Osteoblast (primary cell): ENCODE data around the gene DCLK1. TPM values are rescaled to one million over a fixed set of nuclear protein-coding genes. Genes with fewer than 3 reads are reported as not detected.

ENCODE experiments used
- DNase-seq: peaks from one replicate; pipeline ENCODE4 v3.0.0; 2011; ENCODE audit warnings: low spot score, mixed read lengths; ENCODE audit not compliant: insufficient read length; ENCODE audit errors: missing footprints
- H2AFZ ChIP-seq: 2 replicates; pipeline ENCODE4 v1.6.0; 2011; ENCODE audit warnings: mild to moderate bottlenecking, low read length
- H3K27ac ChIP-seq: 2 replicates; pipeline ENCODE4 v1.5.1; 2011; ENCODE audit warnings: mild to moderate bottlenecking, low read depth, low read length, moderate library complexity
- H3K27me3 ChIP-seq: 2 replicates; pipeline ENCODE4 v1.6.0; 2012; ENCODE audit warnings: mild to moderate bottlenecking, control low read depth, inconsistent platforms, low read length, moderate library complexity; ENCODE audit not compliant: insufficient read depth
- H3K36me3 ChIP-seq: 2 replicates; pipeline ENCODE4 v1.5.1; 2011; ENCODE audit warnings: mild to moderate bottlenecking, low read length, control low read depth, moderate library complexity; ENCODE audit not compliant: insufficient read depth
- H3K4me1 ChIP-seq: 2 replicates; pipeline ENCODE4 v1.5.1; 2011; ENCODE audit warnings: mild to moderate bottlenecking, low read length, control low read depth, moderate library complexity; ENCODE audit not compliant: insufficient read depth
- H3K4me2 ChIP-seq: 2 replicates; pipeline ENCODE4 v1.6.0; 2011; ENCODE audit warnings: mild to moderate bottlenecking, low read length; ENCODE audit not compliant: insufficient read depth
- H3K4me3 ChIP-seq: fragments of 200-600 bp; sonication (generic); 3 replicates; pipeline ENCODE4 v1.5.1; 2012; ENCODE audit warnings: mild to moderate bottlenecking, low read length, inconsistent platforms; ENCODE audit not compliant: insufficient read depth
- H3K79me2 ChIP-seq: 2 replicates; pipeline ENCODE4 v1.6.0; 2012; ENCODE audit warnings: mild to moderate bottlenecking, low read length, control low read depth, inconsistent platforms; ENCODE audit not compliant: insufficient read depth
- H3K9me3 ChIP-seq: 2 replicates; pipeline ENCODE4 v1.5.1; 2011; ENCODE audit warnings: low read depth, low read length, control low read depth
- H4K20me1 ChIP-seq: 2 replicates; pipeline ENCODE4 v1.6.0; 2012; ENCODE audit warnings: mild to moderate bottlenecking, low read length, control low read depth; ENCODE audit not compliant: insufficient read depth
- total RNA-seq: library from RNA; depleted of rRNA; stranded (reverse); fragments of >200 nt; gene quantifications from 2 replicates; pipeline ENCODE4 v1.2.3, GENCODE V29; 2012
- TF ChIP-seq, protein P1 (sequence below): IDR thresholded peaks from 2 replicates; pipeline ENCODE4 v1.5.1; 2011; ENCODE audit warnings: mild to moderate bottlenecking, low read depth, low read length, moderate library complexity; ENCODE audit errors: extremely low read depth

Gene DCLK1
- total RNA-seq, 1 donor = 132 TPM

DNA sequence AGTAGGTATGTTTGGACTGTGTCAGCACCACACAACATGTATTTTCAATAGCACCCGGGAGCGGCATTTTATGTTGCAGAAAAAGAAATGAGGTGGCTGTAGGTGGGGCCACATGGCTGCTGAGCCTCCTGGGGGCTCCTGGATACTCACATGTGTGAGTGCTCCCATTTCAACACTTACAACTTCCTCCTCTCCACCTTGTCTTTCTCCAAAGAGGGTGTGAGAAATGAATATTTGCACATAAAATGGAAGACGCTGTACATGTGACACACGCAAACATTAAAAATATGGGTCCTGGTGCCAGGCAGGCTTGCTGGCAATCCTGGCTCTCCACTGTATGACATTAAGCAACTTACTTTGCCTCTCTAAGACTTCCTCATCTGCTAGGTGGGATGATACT, 222.1 kb downstream of the DCLK1 start:
- Histone ChIP-seq H3K9me3 (no peaks in the 10 kb centered on the region), H2AFZ (no peak overlapping the region), H3K4me2 (no peak overlapping the region), H3K36me3 (no peaks in the 10 kb centered on the region), H3K27me3 (no peaks in the 10 kb centered on the region), H3K27ac (no peak overlapping the region), H4K20me1 (no peaks in the 10 kb centered on the region), H3K4me1 (no peaks in the 10 kb centered on the region), H3K4me3 (no peak overlapping the region), H3K79me2 (no peaks in the 10 kb centered on the region)
- DNase-seq = no peak
- TF ChIP-seq, protein P1, sequence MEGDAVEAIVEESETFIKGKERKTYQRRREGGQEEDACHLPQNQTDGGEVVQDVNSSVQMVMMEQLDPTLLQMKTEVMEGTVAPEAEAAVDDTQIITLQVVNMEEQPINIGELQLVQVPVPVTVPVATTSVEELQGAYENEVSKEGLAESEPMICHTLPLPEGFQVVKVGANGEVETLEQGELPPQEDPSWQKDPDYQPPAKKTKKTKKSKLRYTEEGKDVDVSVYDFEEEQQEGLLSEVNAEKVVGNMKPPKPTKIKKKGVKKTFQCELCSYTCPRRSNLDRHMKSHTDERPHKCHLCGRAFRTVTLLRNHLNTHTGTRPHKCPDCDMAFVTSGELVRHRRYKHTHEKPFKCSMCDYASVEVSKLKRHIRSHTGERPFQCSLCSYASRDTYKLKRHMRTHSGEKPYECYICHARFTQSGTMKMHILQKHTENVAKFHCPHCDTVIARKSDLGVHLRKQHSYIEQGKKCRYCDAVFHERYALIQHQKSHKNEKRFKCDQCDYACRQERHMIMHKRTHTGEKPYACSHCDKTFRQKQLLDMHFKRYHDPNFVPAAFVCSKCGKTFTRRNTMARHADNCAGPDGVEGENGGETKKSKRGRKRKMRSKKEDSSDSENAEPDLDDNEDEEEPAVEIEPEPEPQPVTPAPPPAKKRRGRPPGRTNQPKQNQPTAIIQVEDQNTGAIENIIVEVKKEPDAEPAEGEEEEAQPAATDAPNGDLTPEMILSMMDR = no peak

GRCh38 chr13:35908226-35908625, 223.0 kb downstream of the DCLK1 start:
- DNase-seq = no peak
- TF ChIP-seq, protein P1 = no peak

GRCh38 chr13:35906636-35907035, 224.5 kb downstream of the DCLK1 start:
- no peak for DNase-seq
- no peaks in the 10 kb centered on the region for H4K20me1 ChIP-seq
- H3K4me3 ChIP-seq = no peak overlapping the region
- TF ChIP-seq, protein P1 = no peak
- H3K36me3 ChIP-seq = no peaks in the 10 kb centered on the region
- H3K4me2 ChIP-seq = no peak overlapping the region
- H3K79me2 ChIP-seq = no peaks in the 10 kb centered on the region
- H3K4me1 ChIP-seq = no peaks in the 10 kb centered on the region
- no peaks in the 10 kb centered on the region for H3K27me3 ChIP-seq
- H3K9me3 ChIP-seq = no peaks in the 10 kb centered on the region
- no peak overlapping the region for H3K27ac ChIP-seq
- H2AFZ ChIP-seq = no peak overlapping the region

More at GRCh38 chr13:35908226-35908625, 223.0 kb downstream of the DCLK1 start:
- Histone ChIP-seq H3K27ac (no peak overlapping the region), H2AFZ (no peak overlapping the region), H3K27me3 (no peaks in the 10 kb centered on the region), H3K36me3 (no peaks in the 10 kb centered on the region), H3K79me2 (no peaks in the 10 kb centered on the region), H3K4me1 (no peaks in the 10 kb centered on the region), H4K20me1 (no peaks in the 10 kb centered on the region), H3K4me2 (no peak overlapping the region), H3K9me3 (no peaks in the 10 kb centered on the region), H3K4me3 (no peak overlapping the region)

DNA sequence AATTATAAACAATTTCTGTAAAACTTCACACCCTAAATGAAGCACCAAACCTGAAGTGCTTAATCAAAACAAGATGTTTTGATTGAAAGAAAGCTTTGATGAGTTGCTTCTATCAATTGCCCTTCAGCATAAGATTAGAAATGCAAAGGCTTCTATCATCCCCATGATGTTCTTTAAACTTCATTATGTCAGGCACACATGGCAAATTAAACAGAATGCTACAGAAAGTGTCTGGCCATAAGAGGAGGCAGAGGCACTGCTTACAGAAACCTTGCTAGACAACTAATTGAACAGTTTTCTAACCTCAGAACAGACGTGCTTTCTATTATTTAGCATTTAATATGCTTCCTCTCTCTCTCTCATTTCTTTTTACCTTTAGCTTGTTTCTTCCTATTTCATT, 228.1 kb downstream of the DCLK1 start:
- no peak overlapping the region for H3K4me3 ChIP-seq
- no peak for DNase-seq
- no peak overlapping the region for H3K27ac ChIP-seq
- H3K4me2 ChIP-seq = no peak overlapping the region
- peaks cover 8% of the 10 kb centered on the region for H3K4me1 ChIP-seq
- H3K36me3 ChIP-seq = no peaks in the 10 kb centered on the region
- H2AFZ ChIP-seq = no peak overlapping the region
- H4K20me1 ChIP-seq = no peaks in the 10 kb centered on the region
- no peaks in the 10 kb centered on the region for H3K9me3 ChIP-seq
- no peaks in the 10 kb centered on the region for H3K27me3 ChIP-seq
- TF ChIP-seq, protein P1 = no peak
- no peaks in the 10 kb centered on the region for H3K79me2 ChIP-seq
